ENCODE results near the gene NMRAL1. TPM values are rescaled to one million over a fixed set of nuclear protein-coding genes. Genes with fewer than 3 reads are reported as not detected.

The NMRAL1 gene
- total RNA-seq, 2 donors from 2014 or later, result 36.9 to 39.6 TPM

DNA sequence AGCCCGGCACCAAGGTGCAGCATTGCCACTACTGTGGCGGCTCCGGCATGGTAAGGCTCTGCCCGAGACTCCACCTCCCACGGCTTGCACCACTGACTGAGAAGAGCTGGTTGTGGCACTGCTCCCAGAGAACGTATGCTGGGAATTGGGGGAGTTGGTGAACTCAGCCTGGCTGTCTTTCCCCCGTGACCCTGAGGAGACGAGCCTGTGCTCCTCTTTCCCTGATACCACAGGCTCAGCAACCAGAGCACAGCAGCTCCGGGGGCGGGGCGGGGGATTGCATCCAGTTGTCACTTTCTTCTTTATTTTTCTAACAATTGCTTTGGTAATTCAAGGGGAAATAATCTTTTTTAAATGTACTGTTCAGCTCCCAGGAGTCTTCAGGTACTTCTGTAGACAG is 32.1 kb downstream of the NMRAL1 start:
- ATAC-seq, result no peak
- no peak for DNase-seq
- intact Hi-C loops (cut with DNase I, micrococcal nuclease), result no loop called here

DNA sequence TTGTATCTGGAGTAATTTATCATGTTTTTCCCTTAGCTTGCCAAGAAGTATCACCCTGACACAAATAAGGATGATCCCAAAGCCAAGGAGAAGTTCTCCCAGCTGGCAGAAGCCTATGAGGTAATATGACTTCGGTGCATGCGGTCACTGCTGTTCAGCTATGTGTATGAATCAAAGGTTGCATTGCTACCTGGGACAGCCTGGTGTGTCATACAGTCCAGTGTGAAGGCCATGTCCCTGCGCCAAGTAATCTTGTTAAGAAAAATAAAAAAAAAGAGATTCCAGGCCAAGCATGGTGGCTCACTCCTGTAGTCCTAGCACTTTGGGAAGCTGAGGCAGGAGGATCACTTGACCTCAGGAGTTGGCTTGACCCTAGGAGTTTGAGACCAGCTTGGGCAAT is 37.1 kb downstream of the NMRAL1 start:
- intact Hi-C loops (cut with DNase I, micrococcal nuclease), result no loop called here
- ATAC-seq, result no peak
- no peak for DNase-seq

DNA sequence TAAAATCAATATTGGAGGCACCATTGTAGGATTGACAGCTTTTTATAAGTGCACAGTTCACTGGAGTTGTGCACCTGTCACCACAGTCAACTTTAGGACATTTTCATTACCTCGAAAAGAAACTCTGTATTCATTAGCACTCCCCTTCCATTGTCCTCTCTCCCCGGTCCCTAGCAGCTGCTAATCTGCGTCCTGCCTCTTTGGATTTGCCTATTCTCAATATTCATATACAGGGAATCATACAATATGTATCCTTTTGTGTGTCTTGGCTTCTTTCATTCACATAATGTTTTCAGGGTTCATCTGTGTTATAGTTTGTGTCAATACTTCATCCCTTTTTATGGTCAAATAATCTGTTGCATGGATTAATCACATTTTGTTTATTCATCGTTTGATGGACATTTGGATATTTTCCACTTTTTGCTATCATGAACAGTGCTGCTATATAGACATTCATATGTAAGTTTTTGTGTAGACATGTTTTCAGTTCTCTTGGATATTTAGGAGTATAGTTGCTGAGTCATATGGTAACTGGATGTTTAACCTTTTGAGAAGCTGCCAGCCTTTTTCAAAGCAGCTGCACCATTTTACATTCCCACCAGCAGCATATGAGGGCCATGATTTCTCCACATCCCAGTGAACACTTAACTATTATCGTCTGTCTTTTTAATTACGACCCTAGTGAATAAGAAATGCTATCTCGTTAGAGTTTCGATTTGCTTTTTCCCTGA is 38.9 kb downstream of the NMRAL1 start:
- intact Hi-C loops (cut with DNase I, micrococcal nuclease), result no loop called here
- ATAC-seq, result no peak
- no peak for DNase-seq

DNA sequence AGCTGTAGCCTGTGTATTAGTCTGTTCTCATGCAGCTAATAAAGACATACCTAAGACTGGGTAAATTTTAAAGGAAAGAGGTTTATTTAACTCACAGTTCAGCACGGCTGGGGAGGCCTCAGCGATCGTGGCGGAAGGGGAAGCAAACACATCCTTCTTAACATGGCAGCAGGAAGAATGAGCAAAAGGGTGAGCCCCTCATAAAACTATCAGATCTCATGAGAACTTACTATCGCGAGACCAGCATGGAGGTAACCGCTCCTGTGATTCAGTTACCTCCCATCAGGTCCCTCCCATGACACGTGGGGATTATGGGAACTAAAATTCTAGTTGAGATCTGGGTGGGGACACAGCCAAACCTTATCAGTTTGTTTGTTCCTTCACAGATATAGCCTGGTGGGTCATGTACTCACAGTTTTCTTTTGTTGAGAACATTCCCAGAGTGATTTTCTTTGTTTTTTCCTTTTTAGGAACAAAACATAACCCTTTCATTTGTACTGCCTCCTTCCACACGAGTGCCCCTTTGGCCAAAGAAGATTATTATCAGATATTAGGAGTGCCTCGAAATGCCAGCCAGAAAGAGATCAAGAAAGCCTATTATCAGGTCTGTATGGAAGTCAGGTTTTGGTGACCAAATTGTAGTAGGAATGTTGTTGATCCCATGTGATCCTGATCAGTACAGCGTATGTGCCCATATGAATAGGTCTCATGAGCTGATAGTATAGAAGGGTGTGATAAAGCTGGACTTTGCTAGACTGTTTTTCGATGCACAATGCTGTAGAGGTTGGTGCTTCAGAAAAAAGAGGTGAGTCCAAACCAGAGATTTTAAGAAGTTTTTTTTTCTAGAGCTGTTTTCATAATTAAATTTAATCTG is 40.3 kb downstream of the NMRAL1 start:
- DNase-seq, result no peak
- intact Hi-C loops (cut with DNase I, micrococcal nuclease), result no loop called here
- peak; percentile 27 for ATAC-seq

DNA sequence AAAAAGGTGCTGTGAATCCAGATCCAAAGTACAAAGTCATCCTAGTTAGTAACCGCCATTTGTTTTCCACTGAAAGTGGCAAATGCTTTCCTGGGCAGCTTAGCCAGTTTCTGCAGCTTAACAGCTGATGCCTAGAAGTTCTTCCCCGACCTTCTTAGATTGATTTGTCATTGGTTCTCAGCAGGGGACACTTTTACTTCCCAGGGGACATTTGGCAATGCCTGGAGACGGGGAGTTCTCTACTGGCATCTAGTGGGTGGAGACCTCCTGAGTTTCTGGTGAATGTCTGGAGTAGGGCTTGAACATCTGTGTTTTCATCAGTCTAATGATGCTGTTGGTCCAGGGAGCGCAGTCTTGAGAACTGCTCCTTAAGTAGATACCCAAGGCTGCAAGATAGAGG is 41.2 kb downstream of the NMRAL1 start:
- ATAC-seq (no peak), DNase-seq (no peak)
- intact Hi-C loops (cut with DNase I, micrococcal nuclease), result no loop called here

DNA sequence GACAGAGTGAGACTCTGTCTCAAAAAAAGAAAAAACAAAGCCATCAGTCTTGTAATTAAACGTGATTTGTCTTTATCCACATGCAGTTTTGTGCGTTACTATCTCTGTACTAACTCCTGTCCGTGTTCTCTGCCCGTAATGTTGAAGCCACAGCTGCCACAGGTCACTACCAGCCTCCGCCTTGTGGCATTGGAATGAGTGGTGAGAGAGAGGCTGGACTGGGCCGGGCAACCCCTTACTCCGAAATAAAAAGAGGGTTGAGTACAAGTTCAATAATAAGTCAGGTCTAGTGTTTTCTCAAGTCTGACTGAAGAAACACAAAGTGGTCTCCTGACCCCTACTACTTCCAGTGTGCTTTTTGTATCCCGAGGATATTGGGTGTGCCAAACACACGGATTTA is 43.4 kb downstream of the NMRAL1 start:
- DNase-seq (no peak), ATAC-seq (no peak)
- intact Hi-C loops (cut with DNase I, micrococcal nuclease), result no loop called here

DNA sequence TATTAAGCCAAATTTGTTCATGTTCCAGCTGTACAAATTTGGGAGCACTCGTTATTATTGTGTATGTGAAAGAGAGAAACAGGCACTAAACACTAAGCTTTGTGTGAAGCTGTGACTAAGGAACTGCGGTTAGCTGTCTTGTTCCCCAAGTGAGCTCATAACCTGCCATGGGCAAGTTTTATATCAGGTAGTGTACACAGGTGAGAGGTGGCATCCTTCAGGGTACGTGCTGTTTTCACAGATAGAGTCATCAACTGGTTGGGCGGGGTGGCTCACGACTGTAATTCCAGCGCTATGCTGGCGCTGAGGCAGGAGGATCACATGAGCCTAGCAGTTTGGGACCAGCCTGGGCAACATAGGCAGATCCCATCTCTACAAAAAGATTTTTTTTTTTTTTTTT is 45.9 kb downstream of the NMRAL1 start:
- no peak for DNase-seq
- peak; percentile 7 for ATAC-seq
- intact Hi-C loops (cut with DNase I, micrococcal nuclease), result no loop called here

DNA sequence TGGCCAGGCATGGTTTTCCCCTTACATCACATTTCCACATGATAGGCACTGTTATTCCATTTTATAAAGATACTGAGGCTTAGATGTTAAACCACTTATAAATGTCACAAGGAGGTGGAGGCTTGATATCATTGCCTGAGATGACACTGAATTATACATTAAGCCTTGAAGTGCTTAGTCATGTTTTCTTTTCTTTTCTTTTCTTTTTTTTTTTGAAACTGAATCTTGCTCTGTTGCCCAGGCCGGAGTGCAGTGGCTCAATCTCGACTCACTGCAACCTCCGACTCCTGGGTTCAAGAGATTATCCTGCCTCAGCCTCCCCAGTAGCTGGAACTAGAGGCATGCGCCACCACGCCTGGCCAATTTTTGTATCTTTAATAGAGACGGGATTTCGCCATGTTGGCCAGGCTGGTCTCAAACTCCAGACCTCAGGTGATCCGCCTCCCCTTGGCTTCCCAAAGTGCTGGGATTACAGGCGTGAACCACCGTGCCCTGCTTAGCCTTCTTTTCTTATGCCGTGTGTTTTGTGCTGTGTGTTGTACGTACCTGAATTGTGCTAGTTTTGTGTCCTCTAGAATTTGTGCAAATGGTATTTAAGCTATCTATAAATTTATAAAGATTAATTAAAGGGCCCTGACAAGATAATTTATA is 47.6 kb downstream of the NMRAL1 start:
- intact Hi-C loops (cut with DNase I, micrococcal nuclease), result no loop called here
- DNase-seq (no peak), ATAC-seq (no peak)

DNA sequence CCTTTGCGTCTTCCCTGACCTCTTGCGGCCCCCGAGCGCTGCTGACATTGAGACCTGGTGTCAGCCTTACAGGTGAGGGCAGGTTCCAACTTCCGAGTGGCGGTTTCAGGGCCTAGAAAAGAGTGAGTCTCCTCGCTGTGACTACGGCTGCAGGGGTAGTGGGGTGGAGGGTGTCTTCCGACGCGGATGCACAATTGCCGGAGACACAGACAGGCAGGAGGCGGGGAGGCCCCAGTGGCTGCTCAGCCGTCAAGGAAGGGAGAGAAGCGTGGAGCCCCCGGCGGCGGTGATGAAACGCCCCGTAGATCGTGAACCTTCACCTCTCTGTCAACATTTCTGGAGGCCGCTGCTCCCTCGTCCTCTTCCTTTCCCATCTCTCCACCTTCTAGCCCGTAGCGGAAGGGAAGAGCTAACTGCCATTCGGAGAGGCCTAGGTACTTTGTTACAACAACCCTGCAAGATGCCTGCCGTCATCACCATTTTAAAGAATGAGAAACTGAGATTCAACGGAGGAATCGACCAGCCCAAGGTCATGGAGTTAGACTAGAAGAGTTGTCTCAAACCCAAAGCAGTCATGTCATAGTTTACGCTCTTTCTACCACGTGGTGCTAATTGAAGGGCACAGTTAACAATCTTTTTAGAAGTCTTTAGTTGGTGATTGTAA is 48.3 kb downstream of the NMRAL1 start:
- intact Hi-C loops (cut with DNase I, micrococcal nuclease), result no loop called here
- DNase-seq, result no peak
- peak; percentile 48 for ATAC-seq

DNA sequence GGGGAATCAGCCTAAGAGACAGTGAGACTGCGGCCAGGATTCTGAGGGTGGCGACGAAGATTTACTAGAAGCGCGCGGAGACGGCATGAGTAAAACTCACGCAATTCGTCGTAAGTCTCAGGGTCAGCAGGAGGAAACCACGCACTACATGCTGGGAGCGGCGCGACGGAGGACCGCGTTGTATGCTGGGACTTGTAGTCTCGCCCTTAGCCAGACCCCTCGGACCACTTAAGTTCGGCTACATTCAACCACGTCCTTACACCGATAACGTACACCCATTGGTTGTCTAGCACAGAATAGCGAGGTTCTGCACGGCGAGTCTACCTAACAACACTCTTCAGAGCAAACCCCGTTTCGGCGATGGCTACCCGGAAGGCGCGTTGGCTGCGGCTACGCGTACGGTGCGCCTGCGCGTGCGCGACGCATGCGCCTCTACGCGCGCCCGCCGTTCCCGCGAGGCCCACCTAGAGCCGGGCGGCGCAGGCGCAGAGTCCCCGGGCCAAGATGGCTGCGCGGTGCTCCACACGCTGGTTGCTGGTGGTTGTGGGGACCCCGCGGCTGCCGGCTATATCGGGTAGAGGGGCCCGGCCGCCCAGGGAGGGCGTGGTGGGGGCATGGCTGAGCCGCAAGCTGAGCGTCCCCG is 48.9 kb downstream of the NMRAL1 start, which contains the start of gene DNAJA3:
Gene DNAJA3, plus strand, starts transcription at position 491 of the 643 bp plus-strand sequence. Its CDS starts 14 bp downstream, at position 505.
- ATAC-seq (peak; percentile 93), DNase-seq (peak; percentile 90 to 96)
- intact Hi-C loops (cut with DNase I, micrococcal nuclease), result no loop called here

DNA sequence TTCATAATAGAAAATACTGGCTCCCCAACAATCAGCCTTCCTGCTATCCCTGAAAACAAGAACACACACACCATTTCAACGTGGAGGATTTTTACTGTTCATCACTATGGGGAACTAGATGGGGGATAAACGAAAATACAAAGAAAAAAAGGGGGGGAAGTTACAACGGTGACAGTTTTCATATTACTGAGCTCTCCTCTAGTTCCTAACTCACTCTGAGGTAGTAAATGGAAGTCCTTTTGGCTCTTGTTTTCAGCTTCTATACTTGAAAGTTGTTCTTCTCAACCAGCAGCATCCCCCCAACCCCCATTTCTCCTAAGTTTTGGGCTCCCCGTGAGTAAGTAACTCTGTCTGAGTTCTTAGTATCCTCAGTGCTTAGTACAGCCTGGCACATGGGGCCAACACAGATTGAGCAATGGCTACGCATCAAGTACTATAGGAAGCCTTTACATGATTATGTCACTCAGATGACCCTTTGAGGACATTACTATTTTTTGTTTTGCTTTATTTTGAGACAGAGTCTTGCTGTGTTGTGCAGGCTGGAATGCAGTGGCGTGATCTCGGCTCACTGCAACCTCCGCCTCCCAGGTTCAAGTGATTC is 53.8 kb downstream of the NMRAL1 start:
- DNase-seq (no peak), ATAC-seq (no peak)
- intact Hi-C loops (cut with DNase I, micrococcal nuclease), result no loop called here

DNA sequence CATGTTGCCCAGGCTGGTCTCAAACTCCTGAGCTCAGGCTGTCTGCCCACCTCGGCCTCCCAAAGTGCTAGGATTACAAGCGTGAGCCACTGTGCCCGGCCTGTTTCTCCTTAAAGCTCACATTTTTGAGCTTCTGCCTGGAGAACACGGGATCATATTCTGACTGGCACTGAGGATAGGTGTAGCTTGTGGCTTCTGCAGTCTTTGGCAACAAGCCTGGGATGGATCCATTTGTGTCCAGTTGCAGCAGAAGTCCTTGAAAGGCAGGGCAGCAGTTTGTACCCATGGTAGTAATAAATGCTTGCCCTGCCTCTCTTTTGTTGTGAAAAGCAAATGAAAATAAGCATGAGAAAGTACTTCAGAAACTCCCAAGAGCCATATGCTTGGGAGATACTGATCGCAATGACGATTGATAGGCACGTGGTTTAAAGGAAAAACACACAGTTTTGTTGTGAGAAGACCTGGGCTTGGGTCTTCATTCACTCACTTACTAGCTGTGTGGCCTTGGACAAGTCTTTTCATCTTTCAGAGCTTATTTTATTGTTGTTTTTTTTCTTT is 54.9 kb downstream of the NMRAL1 start:
- no peak for ATAC-seq
- no peak for DNase-seq
- intact Hi-C loops (cut with DNase I, micrococcal nuclease), result no loop called here

DNA sequence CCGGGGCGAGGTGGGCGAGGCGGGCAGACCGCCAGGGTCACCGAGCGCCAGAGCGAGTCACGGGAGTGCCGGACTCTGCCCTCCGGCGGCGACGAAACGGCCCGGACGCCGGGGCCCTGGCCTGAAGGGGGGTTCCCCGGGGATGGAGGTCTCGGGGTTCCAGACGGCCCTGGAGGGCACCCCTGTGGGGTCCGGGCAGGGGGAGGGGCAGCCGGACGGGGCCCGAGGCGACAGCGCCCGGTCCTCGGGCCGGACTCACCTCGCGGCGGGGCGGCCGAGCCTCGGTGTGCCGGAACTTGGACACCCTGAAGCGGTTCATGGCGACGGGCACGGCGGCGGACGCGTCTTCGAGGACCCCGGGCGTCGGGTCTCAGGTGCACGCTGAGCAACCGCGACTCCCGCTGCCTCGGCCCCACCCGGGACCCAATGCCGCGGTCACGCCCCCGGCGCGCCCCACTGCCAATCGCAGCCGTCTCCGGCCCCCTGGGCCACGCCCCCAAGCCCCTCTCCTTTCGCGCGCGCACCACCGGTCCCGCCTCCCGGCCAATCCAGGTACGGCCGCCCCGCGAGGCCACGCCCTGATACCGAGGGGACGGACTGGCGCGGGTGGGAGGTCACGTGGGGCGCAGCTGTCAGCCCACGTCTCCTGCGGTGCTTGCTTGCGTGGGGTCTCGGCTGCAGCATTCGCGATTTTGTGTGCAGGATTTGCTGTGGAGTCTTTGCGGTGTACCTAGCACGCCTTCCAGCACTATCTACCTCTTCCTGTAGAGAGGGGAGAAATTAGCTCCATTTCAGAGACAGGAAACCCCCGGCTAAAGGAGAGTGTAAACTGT is 58.0 kb downstream of the NMRAL1 start, which contains the start of gene CORO7:
Gene CORO7, minus strand, starts transcription at position 397 of the 833 bp plus-strand sequence. Its CDS starts 78 bp downstream, at position 319.
- peak; percentile 97 to 99 for DNase-seq
- intact Hi-C loops (cut with DNase I, micrococcal nuclease), result no loop called here
- ATAC-seq, result peak; percentile 90

DNA sequence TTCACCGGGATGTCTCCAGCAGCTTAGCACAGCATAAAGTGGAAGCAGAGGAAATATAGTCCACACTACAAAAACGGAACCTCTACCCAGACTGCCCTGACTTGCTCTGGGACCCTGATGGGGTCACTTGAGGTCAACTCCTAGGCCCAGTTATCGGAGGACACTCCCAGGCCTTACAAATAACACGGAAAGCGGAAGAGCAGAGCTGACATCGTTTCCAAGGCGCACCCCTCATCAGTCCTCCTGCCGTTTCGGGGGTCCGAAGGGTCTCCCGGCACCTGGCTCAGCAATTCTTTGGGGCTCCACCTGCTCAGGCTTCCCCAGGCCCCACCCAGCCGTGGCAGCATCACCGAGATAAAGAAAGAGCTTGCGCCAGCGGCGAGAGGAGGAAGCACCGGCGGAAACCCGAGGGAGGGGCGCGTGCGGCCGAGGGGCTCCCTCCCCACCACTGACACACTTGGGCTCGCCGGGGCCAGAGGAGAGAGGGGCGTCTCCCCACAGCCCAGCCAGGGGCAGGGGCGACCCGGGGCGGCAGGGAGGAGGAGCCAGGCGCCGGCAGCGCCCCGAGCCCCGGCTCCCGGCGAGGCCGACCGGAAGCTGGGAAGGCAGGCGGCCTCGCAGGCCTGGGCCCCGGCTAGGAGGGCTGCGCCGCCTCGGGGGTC is 58.8 kb downstream of the NMRAL1 start:
- DNase-seq, result peak; percentile 73 to 75
- intact Hi-C loops (cut with DNase I, micrococcal nuclease), result no loop called here
- peak; percentile 39 for ATAC-seq

DNA sequence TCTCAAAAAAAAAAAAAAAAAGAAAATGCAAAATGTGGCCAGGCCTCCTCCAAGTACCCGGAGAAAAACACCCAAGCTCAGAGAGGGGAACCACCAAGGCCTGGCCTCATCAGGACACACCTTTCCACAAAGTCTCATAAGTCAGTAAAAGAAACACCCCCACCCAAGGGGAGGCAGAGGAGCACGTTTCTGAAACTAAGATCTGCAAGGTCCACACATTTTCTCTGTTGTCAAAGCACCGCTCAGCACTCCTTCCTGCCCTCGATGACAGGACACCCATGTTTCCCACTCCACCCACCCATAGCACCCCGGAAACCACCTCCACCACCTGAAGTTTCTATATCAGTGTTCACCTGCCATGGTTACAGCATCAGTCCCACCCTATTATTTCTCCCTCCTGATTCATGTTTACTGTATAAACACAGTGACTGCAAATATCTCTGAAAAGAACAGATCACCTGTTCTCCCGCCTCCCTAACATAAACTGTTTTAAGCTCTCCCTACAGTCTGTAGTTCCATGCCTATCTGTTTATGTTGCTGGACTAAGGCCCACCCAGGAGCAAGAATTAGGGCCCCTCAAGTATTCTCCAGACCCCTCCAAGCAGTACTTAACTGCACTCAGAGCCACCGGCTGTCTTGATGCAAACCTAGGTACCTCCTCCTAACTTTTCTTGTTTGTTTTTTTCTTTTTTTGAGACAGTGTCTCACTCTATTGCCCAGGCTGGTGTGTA is 60.1 kb downstream of the NMRAL1 start:
- intact Hi-C loops (cut with DNase I, micrococcal nuclease), result no loop called here
- DNase-seq, result no peak
- ATAC-seq, result no peak

DNA sequence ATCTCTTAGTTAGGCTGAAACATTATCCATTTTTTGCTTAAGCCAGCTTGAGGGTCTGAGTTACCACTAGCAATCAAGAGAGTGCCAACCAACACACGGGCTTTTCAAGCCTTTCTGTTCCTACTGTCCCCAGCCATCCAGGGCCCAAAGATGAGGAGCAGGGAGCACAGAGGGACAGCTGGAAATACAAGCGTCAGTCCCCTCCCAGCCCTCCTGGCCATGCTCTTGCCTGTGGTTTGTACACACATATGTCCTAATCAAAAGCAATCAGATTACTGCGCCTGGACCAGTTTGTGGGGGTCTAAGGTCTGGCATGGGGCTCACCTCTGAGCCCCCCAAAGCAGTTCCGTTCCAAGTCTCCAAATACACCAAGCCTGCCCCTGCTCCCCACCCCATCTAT is 61.6 kb downstream of the NMRAL1 start:
- DNase-seq, result no peak
- intact Hi-C loops (cut with DNase I, micrococcal nuclease), result no loop called here
- ATAC-seq, result no peak
